ENCODE measurements around the gene OR11A1. TPM values are rescaled to one million over a fixed set of nuclear protein-coding genes. Genes with fewer than 3 reads are reported as not detected.

OR11A1 gene
- not detected for polyA plus RNA-seq (2013)

- Histone ChIP-seq H3K4me1 (ENCODE audit: control extremely low read depth in 1 of 4, control insufficient read depth in 4 of 4, insufficient read depth in 4 of 4, low read length in 3 of 4) (peaks cover 0 to 3% (median 0%) of the 10 kb centered on the region in 4 experiments), H3K27ac (ENCODE audit: insufficient read depth in 1 of 2, low read depth in 1 of 2, low read length in 2 of 2, poor library complexity in 1 of 2, severe bottlenecking in 2 of 2) (no peak within 1 kb of the TSS), H3K4me3 (ENCODE audit: control insufficient read depth in 1 of 7, extremely low read depth in 1 of 7, insufficient read depth in 4 of 7, low read depth in 2 of 7, low read length in 6 of 7) (no peak within 1 kb of the TSS), H3K36me3 (ENCODE audit: control insufficient read depth in 4 of 4, insufficient read depth in 4 of 4, low read length in 3 of 4) (no peaks in the 10 kb centered on the region), H3K27me3 (replicated peaks in 2 of 5; ENCODE audit: control insufficient read depth in 4 of 5, insufficient read depth in 5 of 5, low read length in 4 of 5) (no peaks in the 10 kb centered on the region), H3K9me3 (ENCODE audit: control extremely low read depth in 1 of 5, control insufficient read depth in 4 of 5, insufficient read depth in 2 of 5, low read depth in 1 of 5, low read length in 4 of 5) (no peaks in the 10 kb centered on the region)
- POLR2A ChIA-PET, result no interaction called here
- no peak for DNase-seq
- CTCF ChIA-PET, result no interaction called here
- WGBS (ENCODE audit: insufficient coverage), result no CpG with 5 or more reads among the region's 2 CpGs
These were observed at the start of gene OR11A1, which contains the start of gene OR2H1 for GRCh38 chr6:29456971-29457370. TSS of gene OR11A1 (minus strand) at chr6:29457071. CDS start at chr6:29427641, 29,430 bp downstream. TSS of gene OR2H1 (plus strand) at chr6:29457155. CDS start at chr6:29461770, 4,615 bp downstream.

- Histone ChIP-seq H3K4me1 (ENCODE audit: control extremely low read depth in 1 of 4, control insufficient read depth in 4 of 4, insufficient read depth in 4 of 4, low read length in 3 of 4) (peaks cover 0 to 2% (median 0%) of the 10 kb centered on the region in 4 experiments), H3K36me3 (ENCODE audit: control insufficient read depth in 4 of 4, insufficient read depth in 4 of 4, low read length in 3 of 4) (no peaks in the 10 kb centered on the region), H3K4me3 (ENCODE audit: control insufficient read depth in 1 of 7, extremely low read depth in 1 of 7, insufficient read depth in 4 of 7, low read depth in 2 of 7, low read length in 6 of 7) (no peak overlapping the region), H3K27ac (ENCODE audit: insufficient read depth in 1 of 2, low read depth in 1 of 2, low read length in 2 of 2, poor library complexity in 1 of 2, severe bottlenecking in 2 of 2) (no peak overlapping the region), H3K27me3 (replicated peaks in 2 of 5; ENCODE audit: control insufficient read depth in 4 of 5, insufficient read depth in 5 of 5, low read length in 4 of 5) (no peaks in the 10 kb centered on the region), H3K9me3 (ENCODE audit: control extremely low read depth in 1 of 5, control insufficient read depth in 4 of 5, insufficient read depth in 2 of 5, low read depth in 1 of 5, low read length in 4 of 5) (no peaks in the 10 kb centered on the region)
- WGBS (ENCODE audit: insufficient coverage), result 72% methylated on average over 9 of the region's 11 CpGs
- ChIA-PET CTCF (interaction anchor here (1.2 kb wide), 1 partner anchor 16 kb away, joined by 4 read pairs; no protein-coding TSS in a partner anchor), POLR2A (no interaction called here)
- no peak for DNase-seq
These were observed 49.7 kb upstream of the OR11A1 start for GRCh38 chr6:29506446-29507067.

DNA sequence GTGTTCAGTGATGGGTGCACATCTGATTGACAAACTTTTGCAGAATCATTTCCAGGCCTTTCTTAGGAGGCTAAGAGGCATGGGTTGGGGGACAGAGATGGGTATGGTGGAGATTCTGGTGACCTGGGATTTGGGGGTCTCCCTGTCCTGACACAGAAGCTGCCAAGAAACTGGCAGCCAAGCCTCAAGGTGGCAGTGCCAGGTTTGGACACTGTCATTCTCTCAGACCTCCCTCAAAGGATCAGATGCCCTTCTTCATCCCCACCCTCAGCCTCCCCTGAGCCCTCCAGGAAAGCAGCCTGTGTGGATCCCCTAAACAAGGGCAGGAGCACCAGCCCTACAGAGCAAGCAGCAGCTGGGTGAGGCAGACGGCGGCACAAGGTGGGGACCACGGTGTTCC, 48.9 kb upstream of the OR11A1 start:
- H3K9me3 ChIP-seq (ENCODE audit: control extremely low read depth in 1 of 5, control insufficient read depth in 4 of 5, insufficient read depth in 2 of 5, low read depth in 1 of 5, low read length in 4 of 5), result no peaks in the 10 kb centered on the region

DNA sequence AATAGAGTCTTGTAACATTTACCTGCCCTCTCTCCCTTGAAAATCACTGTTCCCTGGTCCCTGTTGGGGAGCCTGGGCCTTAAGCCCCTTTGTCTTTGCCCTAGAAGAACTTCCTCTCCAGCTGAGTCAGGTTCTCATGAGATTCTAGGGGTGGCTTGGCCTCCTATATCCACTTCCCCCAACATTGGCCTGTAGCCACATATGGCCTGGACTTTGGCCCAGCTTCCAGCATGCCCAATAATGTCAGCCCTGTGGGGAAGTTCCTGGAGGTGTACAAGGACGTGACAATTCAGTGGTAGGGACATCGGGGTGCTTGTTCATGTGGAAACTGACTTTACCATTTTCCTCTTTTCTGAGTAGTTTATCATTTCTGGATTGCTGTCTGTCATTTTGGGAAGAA, 48.1 kb upstream of the OR11A1 start:
- no peak overlapping the region for H3K4me3 ChIP-seq (ENCODE audit: control insufficient read depth in 1 of 7, extremely low read depth in 1 of 7, insufficient read depth in 4 of 7, low read depth in 2 of 7, low read length in 6 of 7)
- H3K4me1 ChIP-seq (ENCODE audit: control extremely low read depth in 1 of 4, control insufficient read depth in 4 of 4, insufficient read depth in 4 of 4, low read length in 3 of 4), result peaks cover 0 to 2% (median 0%) of the 10 kb centered on the region in 4 experiments
- no peaks in the 10 kb centered on the region for H3K9me3 ChIP-seq (ENCODE audit: control extremely low read depth in 1 of 5, control insufficient read depth in 4 of 5, insufficient read depth in 2 of 5, low read depth in 1 of 5, low read length in 4 of 5)
- no peaks in the 10 kb centered on the region for H3K27me3 ChIP-seq (replicated peaks in 2 of 5; ENCODE audit: control insufficient read depth in 4 of 5, insufficient read depth in 5 of 5, low read length in 4 of 5)
- ChIA-PET CTCF (interaction anchor here (1.6 kb wide), 1 partner anchor 21 kb away, joined by 3 read pairs; no protein-coding TSS in a partner anchor), POLR2A (no interaction called here)
- 52% methylated on average over 2 of the region's 2 CpGs for WGBS (ENCODE audit: insufficient coverage)
- H3K36me3 ChIP-seq (ENCODE audit: control insufficient read depth in 4 of 4, insufficient read depth in 4 of 4, low read length in 3 of 4), result no peaks in the 10 kb centered on the region
- DNase-seq, result no peak
- no peak overlapping the region for H3K27ac ChIP-seq (ENCODE audit: insufficient read depth in 1 of 2, low read depth in 1 of 2, low read length in 2 of 2, poor library complexity in 1 of 2, severe bottlenecking in 2 of 2)

More for the DNA sequence above, 48.9 kb upstream of the OR11A1 start:
- CTCF ChIA-PET, result no interaction called here
- Histone ChIP-seq H3K27ac (ENCODE audit: insufficient read depth in 1 of 2, low read depth in 1 of 2, low read length in 2 of 2, poor library complexity in 1 of 2, severe bottlenecking in 2 of 2) (no peak overlapping the region), H3K36me3 (ENCODE audit: control insufficient read depth in 4 of 4, insufficient read depth in 4 of 4, low read length in 3 of 4) (no peaks in the 10 kb centered on the region), H3K27me3 (replicated peaks in 2 of 5; ENCODE audit: control insufficient read depth in 4 of 5, insufficient read depth in 5 of 5, low read length in 4 of 5) (no peaks in the 10 kb centered on the region), H3K4me3 (ENCODE audit: control insufficient read depth in 1 of 7, extremely low read depth in 1 of 7, insufficient read depth in 4 of 7, low read depth in 2 of 7, low read length in 6 of 7) (no peak overlapping the region), H3K4me1 (ENCODE audit: control extremely low read depth in 1 of 4, control insufficient read depth in 4 of 4, insufficient read depth in 4 of 4, low read length in 3 of 4) (peaks cover 0 to 2% (median 0%) of the 10 kb centered on the region in 4 experiments)
- no peak for DNase-seq
- POLR2A ChIA-PET, result no interaction called here
- 100% methylated on average over 3 of the region's 3 CpGs for WGBS (ENCODE audit: insufficient coverage)

GRCh38 chr6:29502597-29502996, 45.7 kb upstream of the OR11A1 start:
- POLR2A ChIA-PET, result no interaction called here
- H3K27ac ChIP-seq (ENCODE audit: insufficient read depth in 1 of 2, low read depth in 1 of 2, low read length in 2 of 2, poor library complexity in 1 of 2, severe bottlenecking in 2 of 2), result no peak overlapping the region
- H3K4me1 ChIP-seq (ENCODE audit: control extremely low read depth in 1 of 4, control insufficient read depth in 4 of 4, insufficient read depth in 4 of 4, low read length in 3 of 4), result peaks cover 0 to 2% (median 0%) of the 10 kb centered on the region in 4 experiments
- H3K4me3 ChIP-seq (ENCODE audit: control insufficient read depth in 1 of 7, extremely low read depth in 1 of 7, insufficient read depth in 4 of 7, low read depth in 2 of 7, low read length in 6 of 7), result no peak overlapping the region
- DNase-seq, result peak in 1 of 3 donors; percentile 28
- 96% methylated on average over 5 of the region's 5 CpGs for WGBS (ENCODE audit: insufficient coverage)
- H3K27me3 ChIP-seq (replicated peaks in 2 of 5; ENCODE audit: control insufficient read depth in 4 of 5, insufficient read depth in 5 of 5, low read length in 4 of 5), result no peaks in the 10 kb centered on the region
- no peaks in the 10 kb centered on the region for H3K9me3 ChIP-seq (ENCODE audit: control extremely low read depth in 1 of 5, control insufficient read depth in 4 of 5, insufficient read depth in 2 of 5, low read depth in 1 of 5, low read length in 4 of 5)
- no peaks in the 10 kb centered on the region for H3K36me3 ChIP-seq (ENCODE audit: control insufficient read depth in 4 of 4, insufficient read depth in 4 of 4, low read length in 3 of 4)
- CTCF ChIA-PET, result no interaction called here

GRCh38 chr6:29502181-29502580, 45.3 kb upstream of the OR11A1 start:
- DNase-seq, result no peak
- H3K27me3 ChIP-seq (replicated peaks in 2 of 5; ENCODE audit: control insufficient read depth in 4 of 5, insufficient read depth in 5 of 5, low read length in 4 of 5), result no peaks in the 10 kb centered on the region
- no peak overlapping the region for H3K4me3 ChIP-seq (ENCODE audit: control insufficient read depth in 1 of 7, extremely low read depth in 1 of 7, insufficient read depth in 4 of 7, low read depth in 2 of 7, low read length in 6 of 7)
- H3K9me3 ChIP-seq (ENCODE audit: control extremely low read depth in 1 of 5, control insufficient read depth in 4 of 5, insufficient read depth in 2 of 5, low read depth in 1 of 5, low read length in 4 of 5), result no peaks in the 10 kb centered on the region
- H3K36me3 ChIP-seq (ENCODE audit: control insufficient read depth in 4 of 4, insufficient read depth in 4 of 4, low read length in 3 of 4), result no peaks in the 10 kb centered on the region
- 100% methylated on average over 2 of the region's 3 CpGs for WGBS (ENCODE audit: insufficient coverage)
- ChIA-PET POLR2A (no interaction called here), CTCF (no interaction called here)
- no peak overlapping the region for H3K27ac ChIP-seq (ENCODE audit: insufficient read depth in 1 of 2, low read depth in 1 of 2, low read length in 2 of 2, poor library complexity in 1 of 2, severe bottlenecking in 2 of 2)
- peaks cover 0 to 2% (median 0%) of the 10 kb centered on the region in 4 experiments for H3K4me1 ChIP-seq (ENCODE audit: control extremely low read depth in 1 of 4, control insufficient read depth in 4 of 4, insufficient read depth in 4 of 4, low read length in 3 of 4)

- 99% methylated on average over 6 of the region's 6 CpGs for WGBS (ENCODE audit: insufficient coverage)
These were observed 44.2 kb upstream of the OR11A1 start for GRCh38 chr6:29501106-29501505.

More at GRCh38 chr6:29501106-29501505, 44.2 kb upstream of the OR11A1 start:
- Histone ChIP-seq H3K4me1 (ENCODE audit: control extremely low read depth in 1 of 4, control insufficient read depth in 4 of 4, insufficient read depth in 4 of 4, low read length in 3 of 4) (peaks cover 0 to 2% (median 0%) of the 10 kb centered on the region in 4 experiments), H3K9me3 (ENCODE audit: control extremely low read depth in 1 of 5, control insufficient read depth in 4 of 5, insufficient read depth in 2 of 5, low read depth in 1 of 5, low read length in 4 of 5) (no peaks in the 10 kb centered on the region), H3K27me3 (replicated peaks in 2 of 5; ENCODE audit: control insufficient read depth in 4 of 5, insufficient read depth in 5 of 5, low read length in 4 of 5) (no peaks in the 10 kb centered on the region), H3K27ac (ENCODE audit: insufficient read depth in 1 of 2, low read depth in 1 of 2, low read length in 2 of 2, poor library complexity in 1 of 2, severe bottlenecking in 2 of 2) (no peak overlapping the region), H3K4me3 (ENCODE audit: control insufficient read depth in 1 of 7, extremely low read depth in 1 of 7, insufficient read depth in 4 of 7, low read depth in 2 of 7, low read length in 6 of 7) (no peak overlapping the region), H3K36me3 (ENCODE audit: control insufficient read depth in 4 of 4, insufficient read depth in 4 of 4, low read length in 3 of 4) (no peaks in the 10 kb centered on the region)
- no peak for DNase-seq
- ChIA-PET POLR2A (no interaction called here), CTCF (no interaction called here)
